ENCODE data around the gene LDLRAD2. TPM values are rescaled to one million over a fixed set of nuclear protein-coding genes. Genes with fewer than 3 reads are reported as not detected.
"Not testable (repeated sequence)": the region's sequence is repeated elsewhere in the genome, so short reads cannot be mapped to it uniquely, and the experiment has no call there.

The LDLRAD2 gene
- total RNA-seq, 1 donor from 2014 or later: 2.2 TPM

- no peak for DNase-seq (ENCODE audit: low spot score)
These were observed 12.1 kb downstream of the LDLRAD2 start for GRCh38 chr1:21823980-21824702.

GRCh38 chr1:21824926-21825325 is 12.9 kb downstream of the LDLRAD2 start:
- DNase-seq (ENCODE audit: low spot score): no peak

- DNase-seq (ENCODE audit: low spot score): no peak
These were observed 13.3 kb downstream of the LDLRAD2 start for GRCh38 chr1:21825393-21825792.

- DNase-seq (ENCODE audit: low spot score): not testable (repeated sequence)
These were observed 14.6 kb downstream of the LDLRAD2 start for GRCh38 chr1:21826694-21827093.

GRCh38 chr1:21827141-21827679 is 15.1 kb downstream of the LDLRAD2 start:
- DNase-seq (ENCODE audit: low spot score): no peak

GRCh38 chr1:21828075-21828474 is 16.0 kb downstream of the LDLRAD2 start:
- DNase-seq (ENCODE audit: low spot score): no peak

- DNase-seq (ENCODE audit: low spot score): no peak
These were observed 16.6 kb downstream of the LDLRAD2 start for GRCh38 chr1:21828506-21829210.

GRCh38 chr1:21829294-21829693 is 17.2 kb downstream of the LDLRAD2 start:
- no peak for DNase-seq (ENCODE audit: low spot score)

GRCh38 chr1:21830792-21831453 is 18.9 kb downstream of the LDLRAD2 start:
- no peak for DNase-seq (ENCODE audit: low spot score)

- no peak for DNase-seq (ENCODE audit: low spot score)
These were observed 19.4 kb downstream of the LDLRAD2 start for GRCh38 chr1:21831454-21831970.

GRCh38 chr1:21833392-21833976 is 21.4 kb downstream of the LDLRAD2 start:
- no peak for DNase-seq (ENCODE audit: low spot score)

- DNase-seq (ENCODE audit: low spot score): no peak
These were observed 22.0 kb downstream of the LDLRAD2 start for GRCh38 chr1:21834094-21834493.

- no peak for DNase-seq (ENCODE audit: low spot score)
These were observed 22.6 kb downstream of the LDLRAD2 start for GRCh38 chr1:21834666-21835065.

GRCh38 chr1:21836010-21836409 is 23.9 kb downstream of the LDLRAD2 start:
- DNase-seq (ENCODE audit: low spot score): no peak

- DNase-seq (ENCODE audit: low spot score): no peak
These were observed 24.7 kb downstream of the LDLRAD2 start for GRCh38 chr1:21836729-21837128.

- no peak for DNase-seq (ENCODE audit: low spot score)
These were observed 25.4 kb downstream of the LDLRAD2 start for GRCh38 chr1:21837476-21837875.

- no peak for DNase-seq (ENCODE audit: low spot score)
These were observed 26.5 kb downstream of the LDLRAD2 start for GRCh38 chr1:21838359-21839157.

- DNase-seq (ENCODE audit: low spot score): no peak
These were observed 27.4 kb downstream of the LDLRAD2 start for GRCh38 chr1:21839337-21840037.

- DNase-seq (ENCODE audit: low spot score): no peak
These were observed 28.9 kb downstream of the LDLRAD2 start for GRCh38 chr1:21840981-21841380.

GRCh38 chr1:21841852-21842466 is 29.9 kb downstream of the LDLRAD2 start:
- DNase-seq (ENCODE audit: low spot score): no peak

Data from umbilical cord (tissue), 2 donors.